K562 (cell line): Measurements from ENCODE around the gene BMP8B. TPM values are rescaled to one million over a fixed set of nuclear protein-coding genes. Genes with fewer than 3 reads are reported as not detected.
A peak's percentile ranks its signal among the peaks of the same experiment; 100 is the strongest.

Experiments used
- EHMT2 ChIP-seq: fragments of 450-650 bp; IDR thresholded peaks from 2 replicates; pipeline ENCODE4 v1.6.1; 2018; ENCODE audit warnings: antibody characterized with exemption
- FOXA3 ChIP-seq, 2 experiments: fragments of 450-650 bp in 1 of 2; sonication (generic) in 1 of 2; formaldehyde crosslinking; IDR thresholded peaks in 1 of 2; conservative IDR thresholded peaks in 1 of 2; 2 replicates each; pipeline versions ENCODE4 v1.4.0 to v1.8.0; 2020 to 2022; ENCODE audit warnings: mild to moderate bottlenecking in 2 of 2, missing genetic modification reagents in 1 of 2
- GATAD2A ChIP-seq: fragments of 450-650 bp; IDR thresholded peaks from 2 replicates; pipeline ENCODE4 v1.6.1; 2017
- JUN ChIP-seq, 2 experiments: sonication (generic) in 1 of 2; formaldehyde crosslinking in 1 of 2; IDR thresholded peaks; 2 replicates each; pipeline versions ENCODE4 v1.6.1 to v1.8.0; 2012 to 2022; ENCODE audit warnings: borderline replicate concordance in 2 of 2, mild to moderate bottlenecking in 2 of 2, improper control_type of control experiment in 1 of 2, low read depth in 1 of 2, low read length in 1 of 2, missing genetic modification reagents in 1 of 2
- RFX7 ChIP-seq: fragments of 250-450 bp; sonication (Bioruptor Pico); IDR thresholded peaks from 2 replicates; pipeline ENCODE4 v1.5.1; 2021; ENCODE audit warnings: mild to moderate bottlenecking
- ZFX ChIP-seq: sonication (generic); formaldehyde crosslinking; IDR thresholded peaks from 2 replicates; pipeline ENCODE4 v1.8.0; 2022; ENCODE audit warnings: mild to moderate bottlenecking, missing genetic modification reagents, moderate library complexity
- polyA plus RNA-seq, 8 experiments: library from polyadenylated mRNA; depleted of rRNA in 4 of 8; stranded (reverse) in 5 of 8; unstranded in 3 of 8; fragments of >200 nt; fragmentation: Nextera tagmentation in 2 of 8; fragmentation: Illumina TruSeq in 1 of 8; extraction: Ambion mirVana in 2 of 8; extraction: Trizol in 1 of 8; gene quantifications; 2 replicates each; pipeline versions ENCODE4 v1.2.1 to v1.2.3, GENCODE V29; 2011 to 2014; ENCODE audit warnings: inconsistent platforms in 1 of 8, missing spikeins in 1 of 8
- total RNA-seq, 7 experiments: library from RNA; depleted of rRNA in 6 of 7; stranded (reverse); fragments of >200 nt in 6 of 7; fragmentation: Illumina TruSeq in 2 of 7; extraction: Trizol in 2 of 7; gene quantifications; 2 replicates each; pipeline versions ENCODE4 v1.2.1 to v1.2.3, GENCODE V29; 2011 to 2021; ENCODE audit warnings: low replicate concordance in 1 of 7
- TF ChIP-seq, protein P1 (sequence below), 2 experiments: fragments of 450-650 bp; IDR thresholded peaks; 2 replicates each; pipeline ENCODE4 v1.6.1; 2016; ENCODE audit warnings: mild to moderate bottlenecking in 2 of 2, borderline replicate concordance in 1 of 2, low read depth in 1 of 2, moderate library complexity in 1 of 2
- TF ChIP-seq, protein P2 (sequence below), 2 experiments: fragments of 450-650 bp; conservative IDR thresholded peaks; 2 replicates each; pipeline ENCODE4 v1.6.1; 2017; ENCODE audit warnings: mild to moderate bottlenecking in 2 of 2, moderate library complexity in 2 of 2

The BMP8B gene
- total and polyA plus RNA-seq, 9 of the 15 experiments (the other 6 are each of a cell fraction or from before 2014, with no cell fraction given) = 0.03 to 0.33 (median 0.14) TPM

DNA sequence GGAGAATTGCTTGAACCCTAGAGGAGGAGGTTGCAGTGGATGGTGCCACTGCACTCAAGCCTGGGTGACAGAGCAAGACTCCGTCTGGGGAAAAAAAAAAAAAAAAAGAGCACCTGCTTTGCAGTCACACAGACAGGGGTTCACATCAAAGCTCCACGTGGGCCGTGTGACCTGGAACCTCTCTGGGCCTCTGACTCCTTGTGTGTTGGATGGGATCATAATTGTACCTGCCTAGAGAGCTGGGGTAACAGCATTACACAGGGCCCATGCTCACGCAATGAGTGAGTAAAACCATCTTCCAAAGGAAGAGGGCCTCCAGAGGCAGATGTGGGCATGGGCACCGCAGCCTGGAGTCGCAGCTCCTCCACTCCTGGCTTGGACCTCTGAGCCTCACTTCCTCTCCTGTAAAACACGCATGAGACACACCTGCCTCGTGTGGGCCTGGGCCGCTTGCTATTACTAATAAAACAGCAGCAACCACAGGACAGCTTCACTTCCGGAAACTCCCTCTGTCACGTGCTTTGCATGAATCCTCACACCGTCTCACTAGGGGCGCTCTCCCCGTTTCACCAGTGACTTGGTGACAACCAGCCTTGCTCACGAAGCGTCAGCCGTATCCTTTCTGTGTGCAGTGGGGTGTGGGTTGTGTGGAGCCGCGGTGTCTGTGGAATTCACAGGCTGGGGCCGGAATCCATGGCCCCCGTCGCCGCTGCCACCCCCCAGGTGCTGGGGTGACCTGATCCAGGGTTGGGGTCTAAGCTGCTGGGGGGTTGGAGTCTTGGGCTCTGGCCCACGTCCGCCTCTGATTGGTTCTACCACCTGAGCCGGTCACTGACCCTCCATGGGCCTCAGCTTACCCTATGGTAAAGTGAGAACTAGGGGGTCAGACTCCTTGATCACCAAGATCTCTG, 10.4 kb upstream of the BMP8B start (continued):
- TF ChIP-seq, protein P1, sequence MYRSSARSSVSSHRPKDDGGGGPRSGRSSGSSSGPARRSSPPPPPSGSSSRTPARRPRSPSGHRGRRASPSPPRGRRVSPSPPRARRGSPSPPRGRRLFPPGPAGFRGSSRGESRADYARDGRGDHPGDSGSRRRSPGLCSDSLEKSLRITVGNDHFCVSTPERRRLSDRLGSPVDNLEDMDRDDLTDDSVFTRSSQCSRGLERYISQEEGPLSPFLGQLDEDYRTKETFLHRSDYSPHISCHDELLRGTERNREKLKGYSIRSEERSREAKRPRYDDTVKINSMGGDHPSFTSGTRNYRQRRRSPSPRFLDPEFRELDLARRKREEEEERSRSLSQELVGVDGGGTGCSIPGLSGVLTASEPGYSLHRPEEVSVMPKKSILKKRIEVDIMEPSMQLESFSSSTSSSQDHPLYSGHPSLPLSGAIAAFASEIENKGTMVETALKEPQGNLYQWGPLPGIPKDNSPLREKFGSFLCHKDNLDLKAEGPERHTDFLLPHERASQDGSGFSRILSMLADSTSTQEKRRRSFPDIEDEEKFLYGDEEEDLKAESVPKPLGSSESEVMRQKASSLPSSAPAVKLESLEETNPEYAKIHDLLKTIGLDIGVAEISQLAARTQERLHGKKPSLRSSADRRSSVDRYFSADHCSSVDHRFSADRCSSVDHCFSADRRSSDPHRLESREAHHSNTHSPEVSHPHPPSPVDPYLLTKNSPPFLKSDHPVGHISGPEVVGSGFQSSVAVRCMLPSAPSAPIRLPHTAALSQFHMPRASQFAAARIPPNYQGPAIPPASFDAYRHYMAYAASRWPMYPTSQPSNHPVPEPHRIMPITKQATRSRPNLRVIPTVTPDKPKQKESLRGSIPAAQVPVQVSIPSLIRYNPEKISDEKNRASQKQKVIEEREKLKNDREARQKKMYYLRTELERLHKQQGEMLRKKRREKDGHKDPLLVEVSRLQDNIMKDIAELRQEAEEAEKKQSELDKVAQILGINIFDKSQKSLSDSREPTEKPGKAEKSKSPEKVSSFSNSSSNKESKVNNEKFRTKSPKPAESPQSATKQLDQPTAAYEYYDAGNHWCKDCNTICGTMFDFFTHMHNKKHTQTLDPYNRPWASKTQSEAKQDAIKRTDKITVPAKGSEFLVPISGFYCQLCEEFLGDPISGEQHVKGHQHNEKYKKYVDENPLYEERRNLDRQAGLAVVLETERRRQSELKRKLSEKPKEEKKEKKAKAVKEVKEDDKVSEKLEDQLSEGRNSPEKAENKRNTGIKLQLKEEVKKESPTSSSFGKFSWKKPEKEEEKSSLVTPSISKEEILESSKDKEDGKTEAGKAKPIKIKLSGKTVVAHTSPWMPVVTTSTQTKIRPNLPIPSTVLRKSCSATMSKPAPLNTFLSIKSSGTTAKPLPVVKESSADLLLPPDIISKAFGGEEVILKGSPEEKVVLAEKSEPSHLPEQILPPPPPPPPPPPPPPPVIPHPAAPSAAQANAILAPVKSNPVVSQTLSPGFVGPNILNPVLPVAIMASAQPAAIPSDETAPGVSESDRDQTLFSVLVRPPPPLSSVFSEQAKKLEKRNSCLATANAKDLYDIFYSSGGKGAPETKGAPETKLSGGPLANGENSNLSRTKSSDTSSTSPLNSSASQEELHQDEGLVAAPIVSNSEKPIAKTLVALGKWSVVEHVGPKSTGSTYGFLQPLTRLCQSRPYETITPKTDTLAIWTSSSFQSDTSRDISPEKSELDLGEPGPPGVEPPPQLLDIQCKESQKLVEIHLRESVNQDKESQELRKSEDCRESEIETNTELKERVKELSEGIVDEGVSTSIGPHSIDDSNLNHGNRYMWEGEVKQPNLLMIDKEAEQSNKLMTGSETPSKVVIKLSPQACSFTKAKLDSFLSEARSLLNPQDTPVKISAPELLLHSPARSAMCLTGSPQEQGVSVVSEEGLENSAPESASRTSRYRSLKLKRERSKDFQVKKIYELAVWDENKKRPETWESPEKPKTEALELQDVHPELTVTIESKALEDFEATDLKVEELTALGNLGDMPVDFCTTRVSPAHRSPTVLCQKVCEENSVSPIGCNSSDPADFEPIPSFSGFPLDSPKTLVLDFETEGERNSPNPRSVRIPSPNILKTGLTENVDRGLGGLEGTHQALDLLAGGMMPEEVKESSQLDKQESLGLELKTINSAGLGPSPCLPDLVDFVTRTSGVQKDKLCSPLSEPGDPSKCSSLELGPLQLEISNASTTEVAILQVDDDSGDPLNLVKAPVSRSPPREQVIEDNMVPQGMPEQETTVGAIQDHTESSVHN (IDR thresholded peaks at IDR 0.05; ENCODE audit: borderline replicate concordance in 1 of 2, low read depth in 1 of 2) = peak in 1 of 2 experiments; percentile 45; a peak in 1 of 4 replicates
- TF ChIP-seq FOXA3 (CRISPR knock-in tag; conservative IDR thresholded peaks at IDR 0.05 in 1 of 2, IDR thresholded peaks at IDR 0.05 in 1 of 2) (peak in 1 of 2 experiments; percentile 87; a peak in 2 of 4 replicates), RFX7 (CRISPR knock-in tag) (peak; percentile 11; the same call in 1 of the 2 replicates), ZFX (CRISPR knock-in tag) (peak; percentile 98), GATAD2A (peak; percentile 46; the same call in 1 of the 2 replicates), JUN (IDR thresholded peaks at IDR 0.05; ENCODE audit: borderline replicate concordance, low read depth, low read length) (peak; percentile 53; the same call in 1 of the 2 replicates), JUN (CRISPR knock-in tag; IDR thresholded peaks at IDR 0.05; ENCODE audit: borderline replicate concordance) (peak; percentile 95), EHMT2 (0 out of 2 replicates have a peak, but pooled peaks have one; percentile 31)
- TF ChIP-seq, protein P2, sequence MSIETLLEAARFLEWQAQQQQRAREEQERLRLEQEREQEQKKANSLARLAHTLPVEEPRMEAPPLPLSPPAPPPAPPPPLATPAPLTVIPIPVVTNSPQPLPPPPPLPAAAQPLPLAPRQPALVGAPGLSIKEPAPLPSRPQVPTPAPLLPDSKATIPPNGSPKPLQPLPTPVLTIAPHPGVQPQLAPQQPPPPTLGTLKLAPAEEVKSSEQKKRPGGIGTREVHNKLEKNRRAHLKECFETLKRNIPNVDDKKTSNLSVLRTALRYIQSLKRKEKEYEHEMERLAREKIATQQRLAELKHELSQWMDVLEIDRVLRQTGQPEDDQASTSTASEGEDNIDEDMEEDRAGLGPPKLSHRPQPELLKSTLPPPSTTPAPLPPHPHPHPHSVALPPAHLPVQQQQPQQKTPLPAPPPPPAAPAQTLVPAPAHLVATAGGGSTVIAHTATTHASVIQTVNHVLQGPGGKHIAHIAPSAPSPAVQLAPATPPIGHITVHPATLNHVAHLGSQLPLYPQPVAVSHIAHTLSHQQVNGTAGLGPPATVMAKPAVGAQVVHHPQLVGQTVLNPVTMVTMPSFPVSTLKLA (conservative IDR thresholded peaks at IDR 0.05) = peak; percentile 92 to 95
